Psoas muscle (tissue), 8 donors: Measurements from ENCODE around the gene SCN9A. TPM values are rescaled to one million over a fixed set of nuclear protein-coding genes. Genes with fewer than 3 reads are reported as not detected.

Source experiments
- ATAC-seq, 4 donors: fragments of 200-7000 bp; cut with Tn5 transposase; one replicate each; pipeline ENCODE4 v1.9.1; 2020; ENCODE audit warnings: moderate library complexity in 3 of 4, mild to moderate bottlenecking in 2 of 4
- DNase-seq, 2 donors: peaks; one replicate each; pipeline ENCODE4 v3.0.0-alpha.2; 2020
- H3K27ac ChIP-seq: fragments of 200-600 bp; one replicate; pipeline ENCODE4 v1.8.0; 2022
- H3K27me3 ChIP-seq, 3 donors: fragments of 200-600 bp in 1 of 3; one replicate each; pipeline versions ENCODE4 v1.6.1 to v1.8.0; 2013 to 2022; ENCODE audit warnings: low read length in 2 of 3, mild to moderate bottlenecking in 2 of 3, moderate library complexity in 1 of 3; ENCODE audit not compliant: insufficient read depth in 3 of 3
- H3K36me3 ChIP-seq, 2 donors: fragments of 200-600 bp in 1 of 2; one replicate each; pipeline versions ENCODE4 v1.6.1 to v1.8.0; 2013 to 2022; ENCODE audit warnings: low read depth in 1 of 2, mild to moderate bottlenecking in 1 of 2, moderate library complexity in 1 of 2; ENCODE audit not compliant: insufficient read depth in 1 of 2
- H3K4me1 ChIP-seq: fragments of 200-600 bp; one replicate; pipeline ENCODE4 v1.8.0; 2022
- H3K4me3 ChIP-seq: fragments of 200-600 bp; one replicate; pipeline ENCODE4 v1.8.0; 2022; ENCODE audit warnings: mild to moderate bottlenecking
- H3K9me3 ChIP-seq: fragments of 200-600 bp; one replicate; pipeline ENCODE4 v1.8.0; 2022
- WGBS, 3 donors: extraction: QIAGEN DNeasy Blood & Tissue Kit; methylation state at CpG; one replicate each; pipeline versions ENCODE4 v1.1.6 to v1.1.7; 2013; 5-methylcytosine and 5-hydroxymethylcytosine counted together
- intact Hi-C, 2 donors: fragments of 100-400 bp; cut with DNase I; formaldehyde crosslinking; loops; one replicate each; pipeline versions ENCODE4 v1.11.0 to v1.14.2; 2022
- polyA plus RNA-seq, 3 donors: library from polyadenylated mRNA; stranded (reverse); fragments of 200-250 nt; gene quantifications; one replicate each; pipeline ENCODE4 v1.2.3, GENCODE V29; 2013
- total RNA-seq, 4 donors: library from RNA; stranded (reverse); fragmentation: NEBNext Ultra II Directional in 2 of 4; extraction: Animal tissue kit (Norgen Biotek cat#: 25700) in 2 of 4; gene quantifications; one replicate each; pipeline versions ENCODE4 v1.2.1 to v1.2.4, GENCODE V29; 2021 to 2023
- TF ChIP-seq, protein P1 (sequence below): fragments of 200-600 bp; IDR thresholded peaks from one replicate; pipeline ENCODE4 v1.8.0; 2022; ENCODE audit warnings: antibody characterized with exemption
- donor health status: healthy with polysubstance abuse.
- donor health status: DM: no; HTN: no; CAD: no; lungs with moderate emphysema.
- donor health status: Bipolar disorder and iron deficiency.
- donor health status: healthy.
- donor health status: DM: yes; HTN: yes; CAD: no.
- donor health status: DM: no; HTN: no; CAD: no.
- donor health status: DM: no; HTN: no; CAD: no.
- donor health status: DM: yes; HTN: yes; CAD: no.

SCN9A gene
- total and polyA plus RNA-seq, 7 donors: 0.06 to 1.1 (median 0.34) TPM

GRCh38 chr2:166156985-166157490, 218.7 kb downstream of the SCN9A start:
- TF ChIP-seq, protein P1, sequence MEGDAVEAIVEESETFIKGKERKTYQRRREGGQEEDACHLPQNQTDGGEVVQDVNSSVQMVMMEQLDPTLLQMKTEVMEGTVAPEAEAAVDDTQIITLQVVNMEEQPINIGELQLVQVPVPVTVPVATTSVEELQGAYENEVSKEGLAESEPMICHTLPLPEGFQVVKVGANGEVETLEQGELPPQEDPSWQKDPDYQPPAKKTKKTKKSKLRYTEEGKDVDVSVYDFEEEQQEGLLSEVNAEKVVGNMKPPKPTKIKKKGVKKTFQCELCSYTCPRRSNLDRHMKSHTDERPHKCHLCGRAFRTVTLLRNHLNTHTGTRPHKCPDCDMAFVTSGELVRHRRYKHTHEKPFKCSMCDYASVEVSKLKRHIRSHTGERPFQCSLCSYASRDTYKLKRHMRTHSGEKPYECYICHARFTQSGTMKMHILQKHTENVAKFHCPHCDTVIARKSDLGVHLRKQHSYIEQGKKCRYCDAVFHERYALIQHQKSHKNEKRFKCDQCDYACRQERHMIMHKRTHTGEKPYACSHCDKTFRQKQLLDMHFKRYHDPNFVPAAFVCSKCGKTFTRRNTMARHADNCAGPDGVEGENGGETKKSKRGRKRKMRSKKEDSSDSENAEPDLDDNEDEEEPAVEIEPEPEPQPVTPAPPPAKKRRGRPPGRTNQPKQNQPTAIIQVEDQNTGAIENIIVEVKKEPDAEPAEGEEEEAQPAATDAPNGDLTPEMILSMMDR: no peak
- Histone ChIP-seq H3K4me3 (no peak overlapping the region), H3K9me3 (no peaks in the 10 kb centered on the region), H3K27me3 (no peaks in the 10 kb centered on the region), H3K4me1 (no peaks in the 10 kb centered on the region), H3K36me3 (no peaks in the 10 kb centered on the region), H3K27ac (no peak overlapping the region)
- WGBS, 3 donors: 90 to 94% (median 92%) methylated on average over 3 of the region's 3 CpGs
- no peak for DNase-seq
- ATAC-seq: no peak
- intact Hi-C loops: no loop called here

DNA sequence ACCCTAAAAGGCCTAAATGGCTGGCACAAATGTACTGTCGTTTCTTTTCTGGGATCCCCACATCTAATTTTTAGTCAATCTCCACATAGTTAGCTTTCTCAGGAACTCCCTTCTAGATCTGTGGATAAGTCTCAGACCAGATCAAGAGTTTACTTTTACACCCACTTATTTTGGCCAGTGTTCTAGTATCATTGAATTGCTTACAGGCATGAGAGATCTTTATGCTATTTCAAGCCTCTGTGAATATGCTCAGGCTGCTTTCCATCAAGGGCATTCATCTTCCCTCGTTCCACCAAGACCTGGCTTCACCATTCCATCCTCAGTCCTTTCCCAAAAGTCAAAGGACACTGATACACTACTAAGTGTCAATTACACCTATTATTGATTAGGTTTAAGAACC, 220.2 kb downstream of the SCN9A start:
- Histone ChIP-seq H3K9me3 (no peaks in the 10 kb centered on the region), H3K27ac (no peak overlapping the region), H3K4me3 (no peak overlapping the region), H3K4me1 (no peaks in the 10 kb centered on the region), H3K36me3 (no peaks in the 10 kb centered on the region), H3K27me3 (no peaks in the 10 kb centered on the region)
- no peak for DNase-seq
- 46 to 69% (median 57%) methylated on average over 2 of the region's 2 CpGs for WGBS, 3 donors
- no peak for ATAC-seq
- intact Hi-C loops: no loop called here
- TF ChIP-seq, protein P1: no peak

DNA sequence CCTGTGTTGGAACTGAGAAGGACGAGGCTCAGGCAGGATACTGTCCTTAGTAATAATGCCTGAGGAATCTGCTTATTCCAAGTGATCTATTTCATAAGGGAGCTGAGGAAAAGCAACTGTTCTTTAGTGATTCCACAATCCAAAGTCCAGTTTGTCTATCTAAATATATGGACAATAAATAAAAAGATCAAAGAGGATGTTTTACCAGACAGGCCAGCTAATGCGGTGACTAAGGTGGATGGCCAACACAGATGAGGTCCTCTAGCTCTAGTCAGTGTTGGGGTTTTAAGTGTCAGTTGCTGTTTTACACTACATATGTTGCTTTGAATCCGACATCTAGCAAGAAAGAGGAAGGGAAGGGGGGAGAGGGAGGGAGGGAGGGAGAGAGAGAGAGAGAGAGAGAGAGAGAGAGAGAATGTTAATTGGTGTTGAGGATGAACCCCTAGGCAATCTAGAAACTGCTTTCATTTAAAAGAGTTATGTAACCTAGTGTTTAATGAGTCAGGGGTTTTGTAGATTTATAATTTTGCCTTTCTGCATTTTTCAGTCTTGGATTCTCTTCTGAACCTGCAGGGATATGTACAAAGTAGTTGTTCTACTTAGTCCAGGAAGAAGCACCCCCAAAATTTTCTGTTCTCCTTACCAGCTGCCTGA, 220.9 kb downstream of the SCN9A start:
- WGBS, 3 donors: 34 to 65% (median 47%) methylated on average over 3 of the region's 3 CpGs
- TF ChIP-seq, protein P1: no peak
- no peaks in the 10 kb centered on the region for H3K27me3 ChIP-seq
- H3K4me3 ChIP-seq: no peak overlapping the region
- intact Hi-C loops: no loop called here
- H3K9me3 ChIP-seq: no peaks in the 10 kb centered on the region
- no peaks in the 10 kb centered on the region for H3K36me3 ChIP-seq
- DNase-seq: no peak
- no peaks in the 10 kb centered on the region for H3K4me1 ChIP-seq
- no peak for ATAC-seq
- H3K27ac ChIP-seq: no peak overlapping the region

GRCh38 chr2:166152064-166152463, 223.7 kb downstream of the SCN9A start:
- intact Hi-C loops: no loop called here

More at GRCh38 chr2:166152064-166152463, 223.7 kb downstream of the SCN9A start:
- H3K36me3 ChIP-seq: no peaks in the 10 kb centered on the region
- H3K4me1 ChIP-seq: no peaks in the 10 kb centered on the region
- no peak overlapping the region for H3K27ac ChIP-seq
- H3K9me3 ChIP-seq: no peaks in the 10 kb centered on the region
- ATAC-seq (no peak), DNase-seq (no peak)
- H3K27me3 ChIP-seq: no peaks in the 10 kb centered on the region
- TF ChIP-seq, protein P1: no peak
- no peak overlapping the region for H3K4me3 ChIP-seq
